ENCODE data around the gene EIF2B2.
A peak's percentile ranks its signal among the peaks of the same experiment; 100 is the strongest.

EIF2B2 gene

GRCh38 chr14:75046275-75046674 lies 43.6 kb downstream of the EIF2B2 start:
- no peak for DNase-seq

GRCh38 chr14:75046899-75047298 lies 44.2 kb downstream of the EIF2B2 start:
- DNase-seq, result no peak

GRCh38 chr14:75047506-75047905 lies 44.8 kb downstream of the EIF2B2 start:
- no peak for DNase-seq

GRCh38 chr14:75048101-75048500 lies 45.4 kb downstream of the EIF2B2 start:
- DNase-seq, result no peak

- DNase-seq, result no peak
Observed at GRCh38 chr14:75049136-75049535, 46.4 kb downstream of the EIF2B2 start.

GRCh38 chr14:75049731-75050201 lies 47.0 kb downstream of the EIF2B2 start:
- DNase-seq, result no peak

GRCh38 chr14:75050852-75051555 lies 48.3 kb downstream of the EIF2B2 start, which contains the start of gene MLH3:
TSS of gene MLH3 (minus strand) at chr14:75051467. CDS start at chr14:75049655, 1,812 bp downstream.
- DNase-seq, result peak; percentile 73 to 93

- no peak for DNase-seq
Observed at GRCh38 chr14:75051556-75051899, 48.8 kb downstream of the EIF2B2 start.

GRCh38 chr14:75053396-75054291 lies 50.9 kb downstream of the EIF2B2 start:
- DNase-seq, result no peak

- no peak for DNase-seq
Observed at GRCh38 chr14:75054421-75054820, 51.7 kb downstream of the EIF2B2 start.

- no peak for DNase-seq
Observed at GRCh38 chr14:75059642-75060041, 56.9 kb downstream of the EIF2B2 start.

- no peak for DNase-seq
Observed at GRCh38 chr14:75060420-75060819, 57.7 kb downstream of the EIF2B2 start.

Measured in NCI-H526 (cell line).